ENCODE measurements around the gene UST.

GRCh38 chr6:149079911-149080491 is 333.2 kb downstream of the UST start:
- no peak for TF ChIP-seq CTCF (optimal IDR thresholded peaks at IDR 0.05 in 1 of 3, IDR thresholded peaks at IDR 0.05 in 1 of 3, conservative IDR thresholded peaks at IDR 0.05 in 1 of 3; ENCODE audit: extremely low read depth in 1 of 3, insufficient read depth in 2 of 3, low read length in 3 of 3)
- no peak for TF ChIP-seq EZH2 (IDR thresholded peaks at IDR 0.05; ENCODE audit: low read length)
